ENCODE data around the gene MARS1.

DNA sequence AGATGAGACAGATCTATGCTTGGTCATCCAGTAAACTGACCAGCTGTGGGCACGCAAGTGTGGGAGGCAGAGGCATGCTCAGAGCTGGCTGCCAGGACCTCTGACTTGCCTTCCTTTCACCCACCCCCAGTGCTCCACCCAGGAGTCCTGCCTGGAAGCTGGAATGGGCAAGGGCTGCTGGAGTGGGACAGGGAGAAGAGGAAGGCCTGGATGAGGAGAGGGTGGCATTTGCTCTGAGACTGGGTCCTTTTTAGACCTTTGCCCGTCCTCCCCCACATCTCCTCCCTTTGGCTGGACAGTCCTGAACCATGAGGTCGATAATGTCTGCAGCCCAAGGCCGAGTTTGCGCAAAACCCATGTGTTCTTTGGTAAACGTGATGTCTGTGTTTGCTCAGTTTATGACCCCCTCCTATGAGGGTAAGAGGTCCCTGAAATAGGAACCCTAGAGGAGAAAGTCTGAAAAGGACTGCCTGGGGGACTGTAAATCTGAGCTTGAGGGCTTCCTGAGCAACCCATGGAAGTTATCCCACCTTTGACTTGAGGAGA, 36.6 kb upstream of the MARS1 start:
- TF ChIP-seq, protein P1, sequence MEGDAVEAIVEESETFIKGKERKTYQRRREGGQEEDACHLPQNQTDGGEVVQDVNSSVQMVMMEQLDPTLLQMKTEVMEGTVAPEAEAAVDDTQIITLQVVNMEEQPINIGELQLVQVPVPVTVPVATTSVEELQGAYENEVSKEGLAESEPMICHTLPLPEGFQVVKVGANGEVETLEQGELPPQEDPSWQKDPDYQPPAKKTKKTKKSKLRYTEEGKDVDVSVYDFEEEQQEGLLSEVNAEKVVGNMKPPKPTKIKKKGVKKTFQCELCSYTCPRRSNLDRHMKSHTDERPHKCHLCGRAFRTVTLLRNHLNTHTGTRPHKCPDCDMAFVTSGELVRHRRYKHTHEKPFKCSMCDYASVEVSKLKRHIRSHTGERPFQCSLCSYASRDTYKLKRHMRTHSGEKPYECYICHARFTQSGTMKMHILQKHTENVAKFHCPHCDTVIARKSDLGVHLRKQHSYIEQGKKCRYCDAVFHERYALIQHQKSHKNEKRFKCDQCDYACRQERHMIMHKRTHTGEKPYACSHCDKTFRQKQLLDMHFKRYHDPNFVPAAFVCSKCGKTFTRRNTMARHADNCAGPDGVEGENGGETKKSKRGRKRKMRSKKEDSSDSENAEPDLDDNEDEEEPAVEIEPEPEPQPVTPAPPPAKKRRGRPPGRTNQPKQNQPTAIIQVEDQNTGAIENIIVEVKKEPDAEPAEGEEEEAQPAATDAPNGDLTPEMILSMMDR (IDR thresholded peaks at IDR 0.05): no peak
- no peak for TF ChIP-seq ZFX (IDR thresholded peaks at IDR 0.05; ENCODE audit: borderline replicate concordance)

Data from 22Rv1 (cell line).